T-cell (primary cell): Measurements from ENCODE around the gene PTPRM. TPM values are rescaled to one million over a fixed set of nuclear protein-coding genes. Genes with fewer than 3 reads are reported as not detected.

ENCODE experiments used
- ATAC-seq, 4 experiments: fragments of 200-7000 bp in 3 of 4; fragments of 150-1000 bp in 1 of 4; cut with Tn5 transposase; replicated peaks in 1 of 4; 1 replicate in 3 of 4; 2 replicates in 1 of 4; pipeline ENCODE4 v1.10.0; 2021; ENCODE audit warnings: moderate library complexity in 3 of 4, mild to moderate bottlenecking in 2 of 4, moderate number of reproducible peaks in 1 of 4
- CTCF ChIA-PET, 2 donors: fragments of 300-600 bp; sonication (Branson Sonifier 250); formaldehyde crosslinking; loops; one replicate each; lab custom pipeline; 2022; ENCODE audit warnings: antibody characterized with exemption in 2 of 2; lab: Charles Lee
- POLR2A ChIA-PET, 2 donors: fragments of 300-600 bp; sonication (Branson Sonifier 250); formaldehyde crosslinking; loops; one replicate each; lab custom pipeline; 2022; ENCODE audit warnings: antibody characterized with exemption in 2 of 2; lab: Charles Lee
- DNase-seq, 35 experiments: peaks; one replicate each; pipeline versions ENCODE4 v3.0.0 to v3.0.0-alpha.2; 2013 to 2023
- H3K27ac ChIP-seq: one replicate; pipeline ENCODE4 v1.5.1; 2013; ENCODE audit warnings: low read length
- H3K27me3 ChIP-seq, 2 experiments: replicated peaks in 1 of 2; 1 replicate in 1 of 2; 2 replicates in 1 of 2; pipeline versions ENCODE4 v1.6.1 to v1.7.0; 2013; ENCODE audit warnings: low read length in 1 of 2, mixed read lengths in 1 of 2; ENCODE audit not compliant: control insufficient read depth in 2 of 2, insufficient read depth in 2 of 2; ENCODE audit errors: extremely low read depth in 1 of 2
- H3K36me3 ChIP-seq, 2 donors: 1 replicate in 1 of 2; 2 replicates in 1 of 2; pipeline versions ENCODE4 v1.6.1 to v1.7.0; 2013; ENCODE audit warnings: low read length in 1 of 2; ENCODE audit not compliant: control insufficient read depth in 2 of 2, insufficient read depth in 1 of 2; ENCODE audit errors: extremely low read depth in 1 of 2
- H3K4me1 ChIP-seq, 2 experiments: 1 replicate in 1 of 2; 2 replicates in 1 of 2; pipeline versions ENCODE4 v1.6.1 to v1.7.0; 2013; ENCODE audit warnings: low read length in 2 of 2, mixed read lengths in 1 of 2; ENCODE audit not compliant: insufficient read depth in 2 of 2, control insufficient read depth in 1 of 2; ENCODE audit errors: extremely low read depth in 1 of 2
- H3K4me3 ChIP-seq, 2 donors: 1 replicate in 1 of 2; 2 replicates in 1 of 2; pipeline versions ENCODE4 v1.5.1 to v1.7.0; 2013; ENCODE audit warnings: mild to moderate bottlenecking in 2 of 2, low read length in 1 of 2, moderate library complexity in 1 of 2; ENCODE audit not compliant: control insufficient read depth in 1 of 2; ENCODE audit errors: extremely low read depth in 1 of 2
- H3K9me3 ChIP-seq: 2 replicates; pipeline ENCODE4 v1.7.0; 2013
- H3K27ac Mint-ChIP-seq, 2 donors: one replicate each; pipeline ENCODE4 v1.8.0; 2020 to 2021; ENCODE audit warnings: mild to moderate bottlenecking in 2 of 2, mixed read lengths in 2 of 2
- H3K27me3 Mint-ChIP-seq, 2 donors: one replicate each; pipeline ENCODE4 v1.8.0; 2021 to 2022; ENCODE audit warnings: mixed read lengths in 2 of 2
- H3K36me3 Mint-ChIP-seq: one replicate; pipeline ENCODE4 v1.8.0; 2021; ENCODE audit warnings: mixed read lengths
- H3K4me1 Mint-ChIP-seq, 3 donors: one replicate each; pipeline ENCODE4 v1.8.0; 2020 to 2022; ENCODE audit warnings: mixed read lengths in 3 of 3, mild to moderate bottlenecking in 1 of 3
- H3K4me3 Mint-ChIP-seq, 3 donors: one replicate each; pipeline ENCODE4 v1.8.0; 2020 to 2022; ENCODE audit warnings: mild to moderate bottlenecking in 3 of 3, mixed read lengths in 3 of 3, moderate library complexity in 3 of 3
- H3K9me3 Mint-ChIP-seq, 3 donors: one replicate each; pipeline ENCODE4 v1.8.0; 2020 to 2022; ENCODE audit warnings: mixed read lengths in 3 of 3
- WGBS: methylation state at CpG from one replicate; pipeline ENCODE4 v1.1.5; 2013; ENCODE audit warnings: missing lambda C conversion rate; ENCODE audit not compliant: insufficient coverage; 5-methylcytosine and 5-hydroxymethylcytosine counted together
- total RNA-seq, 35 experiments: library from RNA in 6 of 35; stranded (reverse) in 6 of 35; fragments of 120-200 nt in 1 of 35; gene quantifications; one replicate each; pipeline versions ENCODE4 v1.2.1 to v1.2.4 and lab custom pipeline; 2013 to 2026

PTPRM gene
- total RNA-seq, 5 donors from 2014 or later (not counting 1 experiment from before 2014, with no cell fraction given) = 4.1 to 47.4 (median 7.1) TPM

- peak in 1 of 35 experiments; percentile 9 for DNase-seq
- Histone ChIP-seq H3K4me1 (no peaks in the 10 kb centered on the region), H3K36me3 (no peaks in the 10 kb centered on the region), H3K27me3 (no peaks in the 10 kb centered on the region), H3K27ac (no peak overlapping the region), H3K4me3 (no peak overlapping the region), H3K9me3 (no peaks in the 10 kb centered on the region)
- Mint-ChIP-seq H3K27me3 (no peaks in the 10 kb centered on the region), H3K9me3 (peaks cover 0 to 2% (median 0%) of the 10 kb centered on the region in 3 donors), H3K4me1 (no peaks in the 10 kb centered on the region), H3K36me3 (no peaks in the 10 kb centered on the region), H3K27ac (no peak overlapping the region), H3K4me3 (no peak overlapping the region)
- no CpG with 5 or more reads among the region's 3 CpGs for WGBS
- ATAC-seq = no peak
- ChIA-PET POLR2A (no interaction called here), CTCF (no interaction called here)
These were observed 263.4 kb downstream of the PTPRM start for GRCh38 chr18:7830468-7830867.

GRCh38 chr18:7839548-7839947, 272.4 kb downstream of the PTPRM start:
- Histone ChIP-seq H3K27ac (no peak overlapping the region), H3K36me3 (no peaks in the 10 kb centered on the region), H3K27me3 (no peaks in the 10 kb centered on the region), H3K9me3 (no peaks in the 10 kb centered on the region), H3K4me3 (no peak overlapping the region), H3K4me1 (no peaks in the 10 kb centered on the region)
- 100% methylated on average over 1 of the region's 2 CpGs for WGBS
- ChIA-PET CTCF (no interaction called here), POLR2A (no interaction called here)
- ATAC-seq (no peak), DNase-seq (no peak)
- Mint-ChIP-seq H3K9me3 (peaks cover 13 to 24% (median 17%) of the 10 kb centered on the region in 3 donors), H3K36me3 (no peaks in the 10 kb centered on the region), H3K4me3 (no peak overlapping the region), H3K27ac (no peak overlapping the region), H3K4me1 (no peaks in the 10 kb centered on the region), H3K27me3 (no peaks in the 10 kb centered on the region)

- Mint-ChIP-seq H3K9me3 (peaks cover 13 to 28% (median 21%) of the 10 kb centered on the region in 3 donors), H3K36me3 (no peaks in the 10 kb centered on the region), H3K4me3 (no peak overlapping the region), H3K4me1 (no peaks in the 10 kb centered on the region), H3K27me3 (no peaks in the 10 kb centered on the region), H3K27ac (no peak overlapping the region)
- Histone ChIP-seq H3K27me3 (no peaks in the 10 kb centered on the region), H3K27ac (no peak overlapping the region), H3K4me3 (no peak overlapping the region), H3K9me3 (no peaks in the 10 kb centered on the region), H3K4me1 (no peaks in the 10 kb centered on the region), H3K36me3 (no peaks in the 10 kb centered on the region)
- CTCF ChIA-PET = no interaction called here
- DNase-seq (peak in 1 of 35 experiments; percentile 4), ATAC-seq (no peak)
- 0% methylated on average over 1 of the region's 2 CpGs for WGBS
- POLR2A ChIA-PET = no interaction called here
These were observed 273.3 kb downstream of the PTPRM start for GRCh38 chr18:7840411-7840810.

- whole genome bisulfite sequencing = no CpG with 5 or more reads among the region's 2 CpGs
- no peaks in the 10 kb centered on the region for H3K27me3 Mint-ChIP-seq
- H3K27me3 ChIP-seq = no peaks in the 10 kb centered on the region
- no peaks in the 10 kb centered on the region for H3K4me1 Mint-ChIP-seq
- no peak for ATAC-seq
- H3K4me1 ChIP-seq = no peaks in the 10 kb centered on the region
- no peak overlapping the region for H3K27ac ChIP-seq
- H3K9me3 ChIP-seq = no peaks in the 10 kb centered on the region
- CTCF ChIA-PET = no interaction called here
- no peaks in the 10 kb centered on the region for H3K36me3 ChIP-seq
- no peak overlapping the region for H3K4me3 ChIP-seq
- no peak for DNase-seq
- POLR2A ChIA-PET = no interaction called here
- no peaks in the 10 kb centered on the region for H3K36me3 Mint-ChIP-seq
- no peak overlapping the region for H3K4me3 Mint-ChIP-seq
- H3K9me3 Mint-ChIP-seq = peaks cover 4 to 22% (median 18%) of the 10 kb centered on the region in 3 donors
- no peak overlapping the region for H3K27ac Mint-ChIP-seq
These were observed 276.9 kb downstream of the PTPRM start for GRCh38 chr18:7844017-7844416.

- WGBS = 60% methylated on average over 1 of the region's 2 CpGs
- no peaks in the 10 kb centered on the region for H3K36me3 Mint-ChIP-seq
- H3K27me3 Mint-ChIP-seq = no peaks in the 10 kb centered on the region
- H3K4me3 ChIP-seq = no peak overlapping the region
- no peak overlapping the region for H3K4me3 Mint-ChIP-seq
- no peaks in the 10 kb centered on the region for H3K4me1 Mint-ChIP-seq
- no peaks in the 10 kb centered on the region for H3K36me3 ChIP-seq
- no peaks in the 10 kb centered on the region for H3K4me1 ChIP-seq
- peaks cover 4 to 22% (median 18%) of the 10 kb centered on the region in 3 donors for H3K9me3 Mint-ChIP-seq
- POLR2A ChIA-PET = no interaction called here
- H3K27ac Mint-ChIP-seq = no peak overlapping the region
- H3K27me3 ChIP-seq = no peaks in the 10 kb centered on the region
- no peaks in the 10 kb centered on the region for H3K9me3 ChIP-seq
- no peak overlapping the region for H3K27ac ChIP-seq
- DNase-seq (no peak), ATAC-seq (no peak)
- CTCF ChIA-PET = no interaction called here
These were observed 277.3 kb downstream of the PTPRM start for GRCh38 chr18:7844418-7844817.

GRCh38 chr18:7846335-7846734, 279.2 kb downstream of the PTPRM start:
- Mint-ChIP-seq H3K36me3 (no peaks in the 10 kb centered on the region), H3K27me3 (no peaks in the 10 kb centered on the region), H3K4me3 (no peak overlapping the region), H3K27ac (no peak overlapping the region), H3K9me3 (peaks cover 9 to 31% (median 18%) of the 10 kb centered on the region in 3 donors), H3K4me1 (no peaks in the 10 kb centered on the region)
- H3K4me3 ChIP-seq = no peak overlapping the region
- no peaks in the 10 kb centered on the region for H3K27me3 ChIP-seq
- H3K36me3 ChIP-seq = no peaks in the 10 kb centered on the region
- WGBS = 91% methylated on average over 1 of the region's 4 CpGs
- ATAC-seq (no peak), DNase-seq (no peak)
- ChIA-PET CTCF (no interaction called here), POLR2A (no interaction called here)
- no peak overlapping the region for H3K27ac ChIP-seq
- no peaks in the 10 kb centered on the region for H3K4me1 ChIP-seq
- no peaks in the 10 kb centered on the region for H3K9me3 ChIP-seq
